Left renal cortex interstitium (tissue), 4 donors: ENCODE data around the gene PCDH9. TPM values are rescaled to one million over a fixed set of nuclear protein-coding genes. Genes with fewer than 3 reads are reported as not detected.

Experiments
- DNase-seq, 4 donors: peaks; one replicate each; pipeline ENCODE4 v3.0.0-alpha.2; 2013; ENCODE audit warnings: low read depth in 4 of 4, low spot score in 2 of 4, missing footprints in 1 of 4
- polyA plus RNA-seq, 4 donors: library from polyadenylated mRNA; unstranded; fragments of 120-200 nt; gene quantifications; one replicate each; pipeline ENCODE4 v1.2.1, GENCODE V29; 2013; ENCODE audit not compliant: insufficient read length in 4 of 4

The PCDH9 gene
- polyA plus RNA-seq, 4 donors = 12.9 to 16.1 (median 13.7) TPM

- DNase-seq = no peak
Measured at GRCh38 chr13:67167420-67167819, 62.7 kb downstream of the PCDH9 start.

- no peak for DNase-seq
Measured at GRCh38 chr13:67161176-67161575, 69.0 kb downstream of the PCDH9 start.

GRCh38 chr13:67158903-67159302, 71.2 kb downstream of the PCDH9 start:
- no peak for DNase-seq

GRCh38 chr13:67156723-67157060, 73.4 kb downstream of the PCDH9 start:
- DNase-seq = no peak

GRCh38 chr13:67155898-67156722, 74.0 kb downstream of the PCDH9 start:
- no peak for DNase-seq

- DNase-seq = no peak
Measured at GRCh38 chr13:67152085-67152484, 78.1 kb downstream of the PCDH9 start.

- no peak for DNase-seq
Measured at GRCh38 chr13:67151652-67152051, 78.5 kb downstream of the PCDH9 start.

GRCh38 chr13:67150608-67151007, 79.5 kb downstream of the PCDH9 start:
- DNase-seq = no peak

GRCh38 chr13:67148161-67148571, 82.0 kb downstream of the PCDH9 start:
- no peak for DNase-seq

- no peak for DNase-seq
Measured at GRCh38 chr13:67147342-67148133, 82.6 kb downstream of the PCDH9 start.

- DNase-seq = no peak
Measured at GRCh38 chr13:67146523-67147130, 83.5 kb downstream of the PCDH9 start.

GRCh38 chr13:67145950-67146349, 84.2 kb downstream of the PCDH9 start:
- no peak for DNase-seq

- no peak for DNase-seq
Measured at GRCh38 chr13:67143544-67144115, 86.5 kb downstream of the PCDH9 start.

- DNase-seq = no peak
Measured at GRCh38 chr13:67140006-67140405, 90.1 kb downstream of the PCDH9 start.

GRCh38 chr13:67139551-67139950, 90.6 kb downstream of the PCDH9 start:
- no peak for DNase-seq

- no peak for DNase-seq
Measured at GRCh38 chr13:67138970-67139369, 91.2 kb downstream of the PCDH9 start.

- no peak for DNase-seq
Measured at GRCh38 chr13:67137044-67137735, 92.9 kb downstream of the PCDH9 start.

- no peak for DNase-seq
Measured at GRCh38 chr13:67136157-67136556, 94.0 kb downstream of the PCDH9 start.

GRCh38 chr13:67135356-67135755, 94.8 kb downstream of the PCDH9 start:
- DNase-seq = no peak

- no peak for DNase-seq
Measured at GRCh38 chr13:67134417-67135129, 95.6 kb downstream of the PCDH9 start.
